Spleen (tissue), 11 donors: ENCODE measurements around the gene ZBTB8OS. TPM values are rescaled to one million over a fixed set of nuclear protein-coding genes. Genes with fewer than 3 reads are reported as not detected.
"Not testable (repeated sequence)": the region's sequence is repeated elsewhere in the genome, so short reads cannot be mapped to it uniquely, and the experiment has no call there.

Experiments used
- DNase-seq: peaks from one replicate; pipeline ENCODE4 v3.0.0-alpha.2; 2020
- H3K27ac ChIP-seq, 8 donors: fragments of 200-600 bp; sonication (generic) in 7 of 8; 1 replicate in 4 of 8; 2 replicates in 4 of 8; pipeline versions ENCODE4 v1.5.0 to v1.8.0; 2016 to 2021; ENCODE audit warnings: inconsistent platforms in 4 of 8, mild to moderate bottlenecking in 4 of 8, moderate library complexity in 1 of 8
- H3K27me3 ChIP-seq, 7 donors: fragments of 200-600 bp; sonication (generic) in 6 of 7; replicated peaks in 1 of 7; 1 replicate in 4 of 7; 2 replicates in 3 of 7; pipeline versions ENCODE4 v1.5.0 to v1.8.0; 2016 to 2021; ENCODE audit warnings: inconsistent platforms in 3 of 7, mild to moderate bottlenecking in 1 of 7
- H3K36me3 ChIP-seq, 6 donors: fragments of 200-600 bp; sonication (generic) in 5 of 6; 1 replicate in 4 of 6; 2 replicates in 2 of 6; pipeline versions ENCODE4 v1.5.0 to v1.8.0; 2016 to 2021; ENCODE audit warnings: inconsistent platforms in 2 of 6
- H3K4me1 ChIP-seq, 6 donors: fragments of 200-600 bp; sonication (generic) in 5 of 6; 1 replicate in 3 of 6; 2 replicates in 3 of 6; pipeline versions ENCODE4 v1.5.0 to v1.8.0; 2016 to 2021; ENCODE audit warnings: inconsistent platforms in 3 of 6
- H3K4me3 ChIP-seq, 8 donors: fragments of 200-600 bp; sonication (generic) in 7 of 8; 1 replicate in 4 of 8; 2 replicates in 4 of 8; pipeline versions ENCODE4 v1.5.0 to v1.8.0; 2016 to 2021; ENCODE audit warnings: inconsistent platforms in 4 of 8, mild to moderate bottlenecking in 4 of 8, moderate library complexity in 2 of 8
- H3K9me3 ChIP-seq, 8 donors: fragments of 200-600 bp; sonication (generic) in 7 of 8; 1 replicate in 4 of 8; 2 replicates in 4 of 8; pipeline versions ENCODE4 v1.5.0 to v1.8.0; 2016 to 2021; ENCODE audit warnings: inconsistent platforms in 4 of 8
- CTCF ChIP-seq, 11 experiments: fragments of 200-600 bp in 7 of 11; fragments of 450-650 bp in 4 of 11; sonication (generic) in 4 of 11; IDR thresholded peaks in 8 of 11; conservative IDR thresholded peaks in 3 of 11; 1 replicate in 7 of 11; 2 replicates in 4 of 11; pipeline versions ENCODE4 v1.4.0 to v1.8.0; 2016 to 2021; ENCODE audit warnings: antibody characterized with exemption in 11 of 11, inconsistent platforms in 4 of 11, mild to moderate bottlenecking in 1 of 11
- POLR2A ChIP-seq, 3 donors: fragments of 450-650 bp; IDR thresholded peaks; one replicate each; pipeline ENCODE4 v1.5.1; 2017; ENCODE audit warnings: antibody characterized with exemption in 3 of 3, mild to moderate bottlenecking in 1 of 3
- POLR2AphosphoS5 ChIP-seq, 3 donors: sonication (generic); formaldehyde crosslinking; IDR thresholded peaks; one replicate each; pipeline ENCODE4 v1.5.1; 2017; ENCODE audit warnings: antibody characterized with exemption in 3 of 3
- WGBS, 5 donors: extraction: QIAGEN DNeasy Blood & Tissue Kit in 3 of 5; methylation state at CpG; one replicate each; pipeline versions ENCODE4 v1.1.5 to v1.1.7; 2013 to 2018; 5-methylcytosine and 5-hydroxymethylcytosine counted together
- intact Hi-C: fragments of 100-400 bp; cut with DNase I; formaldehyde crosslinking; loops from one replicate; pipeline ENCODE4 v1.15.0; 2023; ENCODE audit warnings: low total_unique reads
- polyA plus RNA-seq, 3 donors: library from polyadenylated mRNA; stranded (reverse); fragments of 200-250 nt; gene quantifications; one replicate each; pipeline ENCODE4 v1.2.1, GENCODE V29; 2013
- total RNA-seq, 7 donors: library from RNA; depleted of rRNA in 3 of 7; stranded (reverse); fragments of >200 nt in 3 of 7; fragmentation: NEBNext Ultra II Directional in 4 of 7; extraction: Animal tissue kit (Norgen Biotek cat#: 25700) in 4 of 7; gene quantifications; one replicate each; pipeline versions ENCODE4 v1.1.0 to v1.2.1, GENCODE V29; 2016 to 2021
- donor health status: healthy with polysubstance abuse.
- donor health status: DM: no; HTN: no; CAD: no; lungs with moderate emphysema.
- donor health status: DM: no; HTN: no; CAD: no.
- donor health status: Bipolar disorder and iron deficiency.
- donor health status: healthy.
- donor health status: DM: no; HTN: no; CAD: no.
- donor health status: DM: yes; HTN: yes; CAD: no.

Gene ZBTB8OS
- total and polyA plus RNA-seq, 10 donors = 26.7 to 70.5 (median 40.3) TPM

GRCh38 chr1:32676945-32677344, 26.6 kb upstream of the ZBTB8OS start:
- intact Hi-C loops = no loop called here

GRCh38 chr1:32668716-32669115, 18.4 kb upstream of the ZBTB8OS start:
- not testable (repeated sequence) for H3K4me1 ChIP-seq, H3K9me3 ChIP-seq

More at GRCh38 chr1:32676945-32677344, 26.6 kb upstream of the ZBTB8OS start:
- TF ChIP-seq POLR2A (IDR thresholded peaks at IDR 0.05) (no peak), POLR2AphosphoS5 (IDR thresholded peaks at IDR 0.05) (no peak), CTCF (IDR thresholded peaks at IDR 0.05 in 8 of 11, conservative IDR thresholded peaks at IDR 0.05 in 3 of 11) (no peak)
- H3K27ac ChIP-seq = no peak overlapping the region
- no peaks in the 10 kb centered on the region for H3K27me3 ChIP-seq
- DNase-seq = no peak
- no peaks in the 10 kb centered on the region for H3K9me3 ChIP-seq
- H3K36me3 ChIP-seq = peaks cover 8 to 100% (median 95%) of the 10 kb centered on the region in 6 donors
- no peaks in the 10 kb centered on the region for H3K4me1 ChIP-seq
- WGBS, 5 donors = 52 to 76% (median 63%) methylated on average over 3 of the region's 3 CpGs
- H3K4me3 ChIP-seq = no peak overlapping the region

GRCh38 chr1:32666901-32667566, 16.7 kb upstream of the ZBTB8OS start:
- H3K27me3 ChIP-seq = no peaks in the 10 kb centered on the region
- H3K4me3 ChIP-seq = no peak overlapping the region
- TF ChIP-seq CTCF (IDR thresholded peaks at IDR 0.05 in 8 of 11, conservative IDR thresholded peaks at IDR 0.05 in 3 of 11) (no peak), POLR2A (IDR thresholded peaks at IDR 0.05) (no peak), POLR2AphosphoS5 (IDR thresholded peaks at IDR 0.05) (no peak)
- H3K4me1 ChIP-seq = peaks cover 0 to 2% (median 0%) of the 10 kb centered on the region in 6 donors
- intact Hi-C loops = no loop called here
- H3K36me3 ChIP-seq = peaks cover 2 to 100% (median 95%) of the 10 kb centered on the region in 6 donors
- H3K27ac ChIP-seq = no peak overlapping the region
- H3K9me3 ChIP-seq = no peaks in the 10 kb centered on the region
- no peak for DNase-seq
- WGBS, 5 donors = 85 to 93% (median 91%) methylated on average over 12 of the region's 12 CpGs

More at GRCh38 chr1:32668716-32669115, 18.4 kb upstream of the ZBTB8OS start:
- 93 to 97% (median 96%) methylated on average over 5 of the region's 5 CpGs for WGBS, 5 donors
- intact Hi-C loops, DNase-seq, H3K27ac ChIP-seq, H3K27me3 ChIP-seq, H3K4me3 ChIP-seq: not testable (repeated sequence)
- peaks cover 6 to 100% (median 96%) of the 10 kb centered on the region in 6 donors for H3K36me3 ChIP-seq

GRCh38 chr1:32665915-32666314, 15.6 kb upstream of the ZBTB8OS start:
- Histone ChIP-seq H3K4me3 (no peak overlapping the region), H3K9me3 (no peaks in the 10 kb centered on the region), H3K36me3 (peaks cover 2 to 100% (median 94%) of the 10 kb centered on the region in 6 donors), H3K27me3 (no peaks in the 10 kb centered on the region), H3K4me1 (peaks cover 0 to 11% (median 0%) of the 10 kb centered on the region in 6 donors), H3K27ac (no peak overlapping the region)
- no peak for DNase-seq
- 66 to 76% (median 75%) methylated on average over 1 of the region's 1 CpG for WGBS, 5 donors
- TF ChIP-seq POLR2A (IDR thresholded peaks at IDR 0.05) = no peak
- TF ChIP-seq POLR2AphosphoS5 (IDR thresholded peaks at IDR 0.05) = no peak
- TF ChIP-seq CTCF (IDR thresholded peaks at IDR 0.05 in 8 of 11, conservative IDR thresholded peaks at IDR 0.05 in 3 of 11) = no peak
- intact Hi-C loops = no loop called here
